ENCODE results near the gene OR51B5.
"Not testable (repeated sequence)": the region's sequence is repeated elsewhere in the genome, so short reads cannot be mapped to it uniquely, and the experiment has no call there.

GRCh38 chr11:5313326-5314023, 29.8 kb downstream of the OR51B5 start:
- not testable (repeated sequence) for TF ChIP-seq FOXM1 (IDR thresholded peaks at IDR 0.05; ENCODE audit: borderline replicate concordance); FOXA1 (IDR thresholded peaks at IDR 0.05); CTBP1 (IDR thresholded peaks at IDR 0.05; ENCODE audit: borderline replicate concordance); BHLHE40 (IDR thresholded peaks at IDR 0.05; ENCODE audit: borderline replicate concordance); SP1 (IDR thresholded peaks at IDR 0.05); TARDBP (IDR thresholded peaks at IDR 0.05); ARNT (IDR thresholded peaks at IDR 0.05); SUZ12 (IDR thresholded peaks at IDR 0.05); LEF1 (IDR thresholded peaks at IDR 0.05; ENCODE audit: borderline replicate concordance); NFRKB (IDR thresholded peaks at IDR 0.05); ELF4 (IDR thresholded peaks at IDR 0.05); FOXK2 (IDR thresholded peaks at IDR 0.05); PKNOX1 (IDR thresholded peaks at IDR 0.05)

All from HEK293T (cell line).